H1 (cell line): ENCODE measurements around the gene BZW2. TPM values are rescaled to one million over a fixed set of nuclear protein-coding genes. Genes with fewer than 3 reads are reported as not detected.

ENCODE experiments used
- CTCF ChIA-PET: fragments of 300-600 bp; sonication (Branson Sonifier 250); formaldehyde crosslinking; loops from one replicate; lab custom pipeline; 2021; ENCODE audit not compliant: partially characterized antibody; lab: Charles Lee
- POLR2A ChIA-PET: fragments of 300-600 bp; sonication (Branson Sonifier 250); formaldehyde crosslinking; loops from one replicate; lab custom pipeline; 2021; ENCODE audit warnings: inconsistent platforms; ENCODE audit not compliant: partially characterized antibody; lab: Charles Lee
- DNase-seq, 2 experiments: peaks; one replicate each; pipeline versions ENCODE4 v3.0.0 to v3.0.0-alpha.2; 2010 to 2022; ENCODE audit warnings: low spot score in 2 of 2, low read depth in 1 of 2, mixed read lengths in 1 of 2
- FAIRE-seq: peaks from 2 replicates; lab custom pipeline; 2011; peaks lifted over from hg19 to GRCh38; lab: Jason Lieb, UNC
- H2AFZ ChIP-seq: 2 replicates; pipeline ENCODE4 v1.8.1; 2012; ENCODE audit warnings: low read length, inconsistent platforms
- H2AK5ac ChIP-seq: 2 replicates; pipeline ENCODE4 v1.6.1; 2013; ENCODE audit warnings: low read depth, low read length
- H2BK120ac ChIP-seq: replicated peaks from 2 replicates; pipeline ENCODE3; 2013; ENCODE audit warnings: low read depth, low read length, inconsistent platforms
- H2BK12ac ChIP-seq: 2 replicates; pipeline ENCODE4 v1.6.1; 2013; ENCODE audit warnings: low read depth, low read length
- H2BK15ac ChIP-seq: 2 replicates; pipeline ENCODE4 v1.6.1; 2013; ENCODE audit warnings: low read length
- H2BK20ac ChIP-seq: 2 replicates; pipeline ENCODE4 v1.6.1; 2013; ENCODE audit warnings: low read length
- H2BK5ac ChIP-seq: 2 replicates; pipeline ENCODE4 v1.6.1; 2013; ENCODE audit warnings: low read depth, low read length
- H3K14ac ChIP-seq: 2 replicates; pipeline ENCODE4 v1.6.1; 2013; ENCODE audit warnings: inconsistent platforms; ENCODE audit not compliant: insufficient read length
- H3K18ac ChIP-seq: 2 replicates; pipeline ENCODE4 v1.6.1; 2013; ENCODE audit warnings: low read length; ENCODE audit errors: extremely low read depth
- H3K23ac ChIP-seq: 2 replicates; pipeline ENCODE4 v1.6.1; 2013; ENCODE audit warnings: inconsistent platforms; ENCODE audit not compliant: insufficient read length
- H3K23me2 ChIP-seq: 2 replicates; pipeline ENCODE4 v1.6.1; 2013; ENCODE audit warnings: low read depth, low read length
- H3K27ac ChIP-seq: 2 replicates; pipeline ENCODE4 v1.6.1; 2011; ENCODE audit warnings: low read depth, low read length, inconsistent platforms
- H3K27me3 ChIP-seq, 4 experiments: replicated peaks in 1 of 4; 1 replicate in 1 of 4; 2 replicates in 3 of 4; pipeline versions ENCODE4 v1.6.1 to v1.8.1; 2011 to 2013; ENCODE audit warnings: low read length in 3 of 4, mild to moderate bottlenecking in 3 of 4, inconsistent platforms in 2 of 4, mixed read lengths in 2 of 4, moderate library complexity in 1 of 4; ENCODE audit not compliant: control insufficient read depth in 3 of 4, insufficient read depth in 3 of 4; ENCODE audit errors: extremely low read depth in 1 of 4
- H3K36me3 ChIP-seq, 4 experiments: 2 replicates each; pipeline versions ENCODE4 v1.6.1 to v1.8.1; 2011 to 2013; ENCODE audit warnings: mild to moderate bottlenecking in 4 of 4, low read length in 3 of 4, moderate library complexity in 2 of 4, control low read depth in 1 of 4, inconsistent platforms in 1 of 4; ENCODE audit not compliant: insufficient read depth in 4 of 4, control insufficient read depth in 2 of 4
- H3K4ac ChIP-seq: replicated peaks from 2 replicates; pipeline ENCODE3; 2013; ENCODE audit warnings: low read length, low read depth, mixed read lengths, inconsistent platforms; ENCODE audit not compliant: insufficient read length
- H3K4me1 ChIP-seq, 4 experiments: replicated peaks in 1 of 4; 1 replicate in 1 of 4; 2 replicates in 3 of 4; pipeline versions ENCODE4 v1.6.1 to v1.8.1; 2011 to 2013; ENCODE audit warnings: low read length in 3 of 4, inconsistent platforms in 2 of 4, mixed read lengths in 1 of 4; ENCODE audit not compliant: insufficient read depth in 4 of 4, control insufficient read depth in 3 of 4
- H3K4me2 ChIP-seq, 2 experiments: 2 replicates each; pipeline versions ENCODE4 v1.6.1 to v1.8.1; 2011 to 2013; ENCODE audit warnings: low read depth in 2 of 2, low read length in 2 of 2, control low read depth in 1 of 2, inconsistent platforms in 1 of 2, mild to moderate bottlenecking in 1 of 2; ENCODE audit not compliant: insufficient read depth in 1 of 2
- H3K4me3 ChIP-seq, 4 experiments: fragments of 200-600, 300-600 bp in 1 of 4; sonication (generic), shearing (Covaris generic), sonication (Bioruptor Twin) in 1 of 4; 2 replicates each; pipeline versions ENCODE4 v1.5.1 to v1.8.1; 2011 to 2016; ENCODE audit warnings: low read length in 4 of 4, low read depth in 3 of 4, control low read depth in 2 of 4, inconsistent platforms in 2 of 4, mild to moderate bottlenecking in 2 of 4, mixed read lengths in 1 of 4, moderate library complexity in 1 of 4; ENCODE audit not compliant: insufficient read depth in 2 of 4; ENCODE audit errors: extremely low read depth in 1 of 4
- H3K56ac ChIP-seq: replicated peaks from 2 replicates; pipeline ENCODE3; 2013; ENCODE audit warnings: low read depth, mild to moderate bottlenecking, mixed read lengths, low read length, inconsistent platforms; ENCODE audit not compliant: insufficient read length
- H3K79me1 ChIP-seq: 2 replicates; pipeline ENCODE4 v1.6.1; 2013; ENCODE audit warnings: low read depth, low read length, control low read depth
- H3K79me2 ChIP-seq, 2 experiments: 2 replicates each; pipeline versions ENCODE4 v1.6.1 to v1.8.1; 2012 to 2013; ENCODE audit warnings: low read length in 2 of 2, mild to moderate bottlenecking in 2 of 2, inconsistent platforms in 1 of 2; ENCODE audit not compliant: insufficient read depth in 2 of 2, control insufficient read depth in 1 of 2
- H3K9ac ChIP-seq, 4 experiments: replicated peaks in 1 of 4; 1 replicate in 1 of 4; 2 replicates in 3 of 4; pipeline versions ENCODE4 v1.6.1 to v1.8.1; 2011 to 2013; ENCODE audit warnings: low read depth in 3 of 4, low read length in 3 of 4, control low read depth in 2 of 4, mild to moderate bottlenecking in 2 of 4, moderate library complexity in 2 of 4, inconsistent platforms in 1 of 4; ENCODE audit errors: extremely low read depth in 1 of 4
- H3K9me3 ChIP-seq, 2 experiments: 2 replicates each; pipeline versions ENCODE4 v1.6.1 to v1.8.1; 2012 to 2013; ENCODE audit warnings: mild to moderate bottlenecking in 2 of 2, moderate library complexity in 2 of 2, control low read depth in 1 of 2, inconsistent platforms in 1 of 2, low read depth in 1 of 2, low read length in 1 of 2, mixed read lengths in 1 of 2; ENCODE audit not compliant: insufficient read depth in 2 of 2
- H4K20me1 ChIP-seq, 2 experiments: replicated peaks in 1 of 2; 2 replicates each; pipeline versions ENCODE3 to v1.8.1; 2011 to 2013; ENCODE audit warnings: inconsistent platforms in 2 of 2, low read length in 2 of 2, mild to moderate bottlenecking in 1 of 2; ENCODE audit not compliant: insufficient read depth in 2 of 2, control insufficient read depth in 1 of 2
- H4K5ac ChIP-seq: 2 replicates; pipeline ENCODE4 v1.6.1; 2013; ENCODE audit warnings: low read length, low read depth, mixed read lengths, inconsistent platforms; ENCODE audit not compliant: insufficient read length
- H4K8ac ChIP-seq: 2 replicates; pipeline ENCODE4 v1.8.0; 2013; ENCODE audit warnings: mild to moderate bottlenecking, moderate library complexity, low read length, inconsistent platforms; ENCODE audit not compliant: insufficient read depth; ENCODE audit errors: extremely low read depth
- H4K91ac ChIP-seq: replicated peaks from 2 replicates; pipeline ENCODE3; 2013; ENCODE audit warnings: low read length, mixed read lengths, inconsistent platforms; ENCODE audit not compliant: insufficient read length
- ATF3 ChIP-seq: IDR thresholded peaks from 2 replicates; pipeline ENCODE4 v1.6.1; 2011; ENCODE audit warnings: low read depth, mild to moderate bottlenecking, low read length; ENCODE audit not compliant: insufficient read depth
- BRCA1 ChIP-seq: IDR thresholded peaks from 2 replicates; pipeline ENCODE4 v1.6.1; 2012; ENCODE audit warnings: low read depth, low read length, improper control_type of control experiment
- CEBPB ChIP-seq: IDR thresholded peaks from 2 replicates; pipeline ENCODE4 v1.6.1; 2012; ENCODE audit warnings: low read depth, low read length
- CHD1 ChIP-seq: IDR thresholded peaks from 2 replicates; pipeline ENCODE4 v1.6.1; 2012; ENCODE audit warnings: low read depth, low read length, improper control_type of control experiment
- CTBP2 ChIP-seq: IDR thresholded peaks from 2 replicates; pipeline ENCODE4 v1.7.0; 2011; ENCODE audit warnings: borderline replicate concordance, mild to moderate bottlenecking, moderate library complexity, mixed read lengths, low read length; ENCODE audit not compliant: insufficient read depth, insufficient read length
- HDAC6 ChIP-seq: IDR thresholded peaks from one replicate; pipeline ENCODE4 v1.7.1; 2012; ENCODE audit warnings: low read depth, mild to moderate bottlenecking, inconsistent platforms, low read length, moderate library complexity
- RNF2 ChIP-seq: fragments of 200-900, 300-1000 bp; sonication (generic); IDR thresholded peaks from 2 replicates; pipeline ENCODE4 v1.7.1; 2016; ENCODE audit warnings: borderline replicate concordance, low read depth, mild to moderate bottlenecking, antibody characterized with exemption, low read length; ENCODE audit not compliant: poor library complexity, severe bottlenecking; ENCODE audit errors: missing control alignments
- SIX5 ChIP-seq: IDR thresholded peaks from 2 replicates; pipeline ENCODE4 v1.6.1; 2011; ENCODE audit warnings: mild to moderate bottlenecking, low read depth, low read length
- SUZ12 ChIP-seq: fragments of 200-600 bp; sonication (generic); IDR thresholded peaks from 2 replicates; pipeline ENCODE4 v1.6.1; 2012; ENCODE audit warnings: mild to moderate bottlenecking, inconsistent platforms, low read length, moderate library complexity, mixed read lengths
- TCF12 ChIP-seq: IDR thresholded peaks from 2 replicates; pipeline ENCODE4 v1.6.1; 2011; ENCODE audit warnings: low read depth, mild to moderate bottlenecking, low read length
- YY1 ChIP-seq: IDR thresholded peaks from 2 replicates; pipeline ENCODE4 v1.6.1; 2011; ENCODE audit warnings: low read depth, mild to moderate bottlenecking, low read length
- ZNF274 ChIP-seq: IDR thresholded peaks from 2 replicates; pipeline ENCODE4 v1.7.0; 2012; ENCODE audit warnings: low read length, borderline replicate concordance; ENCODE audit errors: extremely low read depth
- WGBS, 2 experiments: shearing (Covaris generic) in 1 of 2; methylation state at CpG; one replicate each; pipeline versions ENCODE4 v1.1.6 to v1.1.7; 2013 to 2015; ENCODE audit warnings: low lambda C conversion rate in 2 of 2, mixed read lengths in 2 of 2, inconsistent platforms in 1 of 2, low coverage in 1 of 2, missing lambda C conversion rate in 1 of 2; ENCODE audit not compliant: insufficient replicate concordance in 2 of 2, insufficient coverage in 1 of 2, insufficient read length in 1 of 2; ENCODE audit errors: extremely low coverage in 1 of 2, missing lambda C conversion rate in 1 of 2; 5-methylcytosine and 5-hydroxymethylcytosine counted together
- polyA plus RNA-seq, 7 experiments: library from polyadenylated mRNA; depleted of rRNA in 3 of 7; stranded (reverse) in 5 of 7; unstranded in 2 of 7; fragments of >200 nt in 5 of 7; fragments of 200-250 nt in 2 of 7; gene quantifications; 1 replicate in 5 of 7; 2 replicates in 1 of 7; 4 replicates in 1 of 7; pipeline versions ENCODE4 v1.2.1 to v1.2.3, GENCODE V29; 2011 to 2013; ENCODE audit warnings: missing spikeins in 2 of 7, mixed read lengths in 2 of 7
- total RNA-seq: library from RNA; stranded (reverse); fragmentation: NEBNext Ultra II Directional; extraction: Animal tissue kit (Norgen Biotek cat#: 25700); gene quantifications from 2 replicates; pipeline ENCODE4 v1.2.1, GENCODE V29; 2021

The BZW2 gene
- total and polyA plus RNA-seq, 2 of the 8 experiments (the other 6 are each of a cell fraction or from before 2014, with no cell fraction given), result 32.3 to 103 TPM

- no peak overlapping the region for H3K4me2 ChIP-seq
- H3K4ac ChIP-seq, result no peak overlapping the region
- no peak overlapping the region for H2BK15ac ChIP-seq
- H2AFZ ChIP-seq, result no peak overlapping the region
- POLR2A ChIA-PET, result no interaction called here
- no peaks in the 10 kb centered on the region for H4K20me1 ChIP-seq
- no peak overlapping the region for H3K9ac ChIP-seq
- H2BK12ac ChIP-seq, result no peak overlapping the region
- no peak overlapping the region for H4K91ac ChIP-seq
- no peak overlapping the region for H2BK5ac ChIP-seq
- no peaks in the 10 kb centered on the region for H3K79me1 ChIP-seq
- no peaks in the 10 kb centered on the region for H3K23me2 ChIP-seq
- H3K14ac ChIP-seq, result no peak overlapping the region
- no peak overlapping the region for H4K5ac ChIP-seq
- H3K4me3 ChIP-seq, result no peak overlapping the region
- no peaks in the 10 kb centered on the region for H3K79me2 ChIP-seq
- no peak overlapping the region for H3K56ac ChIP-seq
- CTCF ChIA-PET, result no interaction called here
- H3K23ac ChIP-seq, result no peak overlapping the region
- H4K8ac ChIP-seq, result no peak overlapping the region
- H3K27ac ChIP-seq, result no peak overlapping the region
- no peak overlapping the region for H3K18ac ChIP-seq
- no peak for DNase-seq
- H3K9me3 ChIP-seq, result no peaks in the 10 kb centered on the region
- no peak for FAIRE-seq
- H2BK120ac ChIP-seq, result no peak overlapping the region
- no peaks in the 10 kb centered on the region for H3K4me1 ChIP-seq
- no peak overlapping the region for H2BK20ac ChIP-seq
- H3K36me3 ChIP-seq, result no peaks in the 10 kb centered on the region; a peak in 1 of 8 replicates
- H3K27me3 ChIP-seq, result no peaks in the 10 kb centered on the region
- TF ChIP-seq BRCA1, result no peak
- no peak for TF ChIP-seq RNF2
- no peak for TF ChIP-seq CTBP2
- TF ChIP-seq TCF12, result no peak
- TF ChIP-seq SUZ12, result no peak
- no peak for TF ChIP-seq HDAC6
- TF ChIP-seq SIX5, result no peak
- no peak for TF ChIP-seq ZNF274
- TF ChIP-seq YY1, result no peak
- TF ChIP-seq CHD1, result no peak
- no peak for TF ChIP-seq CEBPB
- TF ChIP-seq ATF3, result no peak
- no peak overlapping the region for H2AK5ac ChIP-seq
- WGBS, 2 experiments, result 95% methylated on average over 1 of the region's 1 CpG; no CpG with 5 or more reads in 1 of the 2 experiments
Observed at GRCh38 chr7:16719699-16720098, 73.7 kb downstream of the BZW2 start.
